Motor neuron (in vitro differentiated cells): ENCODE measurements around the gene FYCO1. TPM values are rescaled to one million over a fixed set of nuclear protein-coding genes. Genes with fewer than 3 reads are reported as not detected.
"Not testable (repeated sequence)": the region's sequence is repeated elsewhere in the genome, so short reads cannot be mapped to it uniquely, and the experiment has no call there.

Experiments used
- ATAC-seq, 8 experiments: fragments of 200-7000 bp; cut with Tn5 transposase; replicated peaks in 6 of 8; 2 replicates each; pipeline ENCODE4 v1.8.0; 2021; ENCODE audit warnings: mild to moderate bottlenecking in 8 of 8, moderate library complexity in 8 of 8
- H3K27ac ChIP-seq, 2 donors: fragments of 250-450 bp; sonication (Bioruptor Pico); 2 replicates each; pipeline ENCODE4 v1.9.0; 2021; ENCODE audit warnings: antibody characterized with exemption in 2 of 2, mild to moderate bottlenecking in 2 of 2, moderate library complexity in 1 of 2
- H3K4me1 ChIP-seq, 2 donors: fragments of 250-450 bp; sonication (Bioruptor Pico); replicated peaks in 1 of 2; 2 replicates each; pipeline ENCODE4 v1.6.1; 2021; ENCODE audit warnings: antibody characterized with exemption in 2 of 2, mild to moderate bottlenecking in 2 of 2, moderate library complexity in 1 of 2
- H3K4me3 ChIP-seq, 5 donors: fragments of 250-450 bp; sonication (Bioruptor Pico); 2 replicates each; pipeline ENCODE4 v1.9.0; 2021; ENCODE audit warnings: antibody characterized with exemption in 5 of 5, mild to moderate bottlenecking in 5 of 5, moderate library complexity in 4 of 5
- WGBS, 10 experiments: fragments of 450-650 bp; shearing (Covaris generic); methylation state at CpG; one replicate each; pipeline ENCODE4 v1.0.0; 2022; 5-methylcytosine and 5-hydroxymethylcytosine counted together
- in situ Hi-C, 9 experiments: fragments of 400-800 bp; cut with MboI; loops; one replicate each; pipeline ENCODE4 v1.15.0; 2021; ENCODE audit warnings: low sequenced_read_pairs in 9 of 9, low pct_unique_long_range_greater_than_20kb in 2 of 9; ENCODE audit not compliant: unreplicated experiment in 9 of 9
- total RNA-seq, 8 experiments: library from RNA; unstranded; fragments of 300-600 nt; gene quantifications; 2 replicates each; pipeline versions ENCODE4 v1.2.3 to v1.2.4, GENCODE V29; 2022

FYCO1 gene
- total RNA-seq = 10 to 100 TPM in 3 of 8 experiments, 1 to 10 TPM in 4, under 1 TPM in 1; 0.87 to 19.6 (median 5.6) TPM

DNA sequence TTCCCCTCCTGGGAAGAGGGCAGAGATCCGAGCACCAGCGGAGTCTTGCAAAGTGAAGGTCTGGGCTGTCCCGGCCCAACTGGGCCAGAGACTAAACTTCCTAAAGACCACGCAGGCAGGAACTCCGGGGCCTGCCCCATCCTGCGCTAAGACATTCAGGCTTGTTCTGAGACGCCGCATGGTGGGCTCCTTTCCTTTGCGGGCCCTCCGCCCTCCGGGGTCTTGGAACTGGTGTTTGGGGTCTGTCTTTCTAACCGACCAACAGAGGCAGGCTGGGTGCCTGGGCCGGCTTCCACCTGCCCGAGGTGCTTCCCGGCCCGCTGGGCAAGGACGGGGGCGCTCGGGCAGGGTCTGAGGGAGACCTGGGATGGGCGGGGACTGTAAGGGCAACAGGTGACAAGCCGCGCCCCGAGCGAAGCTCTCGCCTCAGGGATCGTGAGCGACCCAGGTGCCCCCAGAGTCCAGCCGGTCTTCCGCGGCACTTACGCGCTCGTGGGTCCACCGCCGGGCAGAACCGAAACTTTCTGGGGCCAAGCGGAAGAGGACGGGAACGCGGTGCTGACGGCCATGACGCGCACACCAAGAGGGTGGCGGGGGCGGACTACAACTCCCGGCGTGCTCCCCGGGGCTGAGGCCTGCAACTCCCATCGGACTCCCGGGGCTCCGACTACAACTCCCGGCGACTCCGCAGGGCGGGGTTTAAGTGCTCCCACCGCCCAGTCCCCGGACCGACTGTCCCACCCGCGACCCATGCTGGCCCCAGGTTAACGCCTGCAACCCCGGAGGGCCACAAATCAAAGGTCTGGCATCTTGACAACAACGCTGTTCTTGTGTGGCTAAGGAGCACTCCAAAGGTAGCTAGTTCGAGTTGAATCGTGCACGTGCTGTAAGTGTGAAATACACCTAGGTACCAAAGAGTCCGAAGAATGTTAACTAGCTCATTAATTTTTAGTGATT is at the start of gene FYCO1:
Gene FYCO1 (minus strand): TSS at position 589 of the 957 bp plus-strand sequence. CDS start 10,914 bp downstream, outside the sequence.
- 0 to 56% (median 5%) methylated on average over 2 to 28 of the region's 67 CpGs; no CpG with 5 or more reads in 3 of the 10 experiments for WGBS, 10 experiments
- in situ Hi-C loops = no loop called here
- H3K4me3 ChIP-seq = peak within 1 kb of the TSS; percentile 59 to 94 (median 67)
- ATAC-seq = peak; percentile 98 to 100 (median 99)
- no peak within 1 kb of the TSS for H3K27ac ChIP-seq
- peaks cover 0 to 6% of the 10 kb centered on the region in 2 donors for H3K4me1 ChIP-seq

DNA sequence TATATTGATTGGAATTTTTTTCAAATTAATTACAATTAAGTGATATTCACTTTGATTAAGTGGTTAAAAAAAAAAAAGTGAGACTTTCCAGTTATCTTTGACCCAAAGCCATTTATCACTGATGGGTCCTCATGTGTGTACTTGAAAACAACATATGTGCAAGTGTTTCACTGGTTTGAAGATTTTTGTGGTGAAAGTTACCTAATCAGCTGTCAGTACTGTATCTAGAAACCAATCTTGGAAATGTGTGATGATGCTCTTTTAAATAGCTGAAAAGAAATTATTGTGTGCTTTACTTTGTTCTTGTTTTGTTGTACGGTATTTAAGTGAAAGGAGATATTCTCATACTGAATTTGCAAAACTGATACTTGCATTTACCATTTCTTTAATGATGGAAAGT is 43.3 kb upstream of the FYCO1 start:
- in situ Hi-C loops = no loop called here
- WGBS, 10 experiments = 67 to 100% (median 86%) methylated on average over 1 of the region's 1 CpG; no CpG with 5 or more reads in 3 of the 10 experiments
- Histone ChIP-seq H3K4me1 (peaks cover 0 to 6% of the 10 kb centered on the region in 2 donors), H3K27ac (no peak overlapping the region), H3K4me3 (no peak overlapping the region)
- ATAC-seq = no peak

DNA sequence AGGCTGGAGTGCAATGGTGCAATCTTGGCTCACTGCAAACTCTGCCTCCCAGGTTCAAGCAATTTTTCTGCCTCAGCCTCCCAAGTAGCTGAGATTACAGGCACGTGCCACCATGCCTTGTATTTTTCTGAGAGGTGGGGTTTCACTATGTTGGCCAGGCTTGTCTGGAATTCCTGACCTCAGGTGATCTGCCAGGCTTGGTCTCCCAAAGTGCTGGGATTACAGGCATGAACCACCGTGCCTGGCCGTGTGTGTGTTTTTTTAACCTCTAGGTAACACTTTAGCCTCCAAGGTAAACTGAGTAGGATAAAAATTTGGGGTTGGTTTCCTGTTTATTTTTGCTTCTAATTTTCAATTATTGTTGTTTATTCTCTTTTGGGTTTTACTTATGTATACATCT is 42.4 kb upstream of the FYCO1 start:
- 58 to 100% (median 84%) methylated on average over 2 to 3 of the region's 3 CpGs; no CpG with 5 or more reads in 2 of the 10 experiments for WGBS, 10 experiments
- H3K27ac ChIP-seq, ATAC-seq, in situ Hi-C loops, H3K4me3 ChIP-seq, H3K4me1 ChIP-seq: not testable (repeated sequence)

DNA sequence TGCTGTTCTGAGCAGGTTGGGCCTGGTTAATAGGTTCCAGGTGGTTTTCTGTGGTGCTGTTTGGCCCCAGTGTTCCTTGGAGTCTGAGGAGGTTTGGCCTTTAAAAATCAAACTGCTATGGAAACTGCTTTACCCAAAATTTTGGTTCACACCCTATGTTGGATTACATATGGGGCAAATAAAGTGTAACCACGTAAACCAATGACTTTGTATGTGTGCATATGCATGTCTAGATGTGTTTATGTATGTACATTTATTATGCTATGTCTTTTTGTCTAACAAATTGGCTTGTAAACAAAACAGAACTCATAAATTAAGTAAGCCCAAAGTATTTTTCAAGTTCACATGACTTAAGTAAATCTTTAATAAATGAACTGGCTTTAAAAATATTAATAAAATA is 40.6 kb upstream of the FYCO1 start:
- Histone ChIP-seq H3K4me3 (no peak overlapping the region), H3K4me1 (no peaks in the 10 kb centered on the region), H3K27ac (no peak overlapping the region)
- ATAC-seq = peak in 3 of 8 experiments; percentile 55 to 89 (median 59)
- in situ Hi-C loops = no loop called here
- WGBS, 10 experiments = 0 to 100% (median 80%) methylated on average over 1 of the region's 1 CpG; no CpG with 5 or more reads in 4 of the 10 experiments

DNA sequence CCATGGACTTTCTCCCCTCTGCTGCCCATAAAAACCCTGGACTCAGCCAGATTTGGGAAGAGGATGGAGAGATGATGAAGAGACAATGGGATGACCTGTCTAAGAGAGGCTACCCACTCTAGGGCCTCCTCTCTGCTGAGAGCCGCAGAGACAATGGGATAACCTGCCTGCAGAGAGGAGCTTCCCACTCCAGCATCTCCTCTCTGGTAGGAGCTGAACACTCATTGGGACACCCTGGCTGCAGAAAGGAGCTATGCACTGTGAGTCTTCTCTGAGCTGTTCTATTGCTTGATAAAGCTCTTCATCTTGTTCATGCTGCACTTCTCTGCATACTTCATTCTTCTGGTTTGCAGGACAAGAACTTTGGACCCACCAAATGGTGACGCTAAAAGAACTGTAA is 36.1 kb upstream of the FYCO1 start:
- 40 to 86% methylated on average over 1 of the region's 2 CpGs; no CpG with 5 or more reads in 8 of the 10 experiments for WGBS, 10 experiments
- no peak for ATAC-seq
- H3K4me3 ChIP-seq = no peak overlapping the region
- H3K27ac ChIP-seq = no peak overlapping the region
- no peaks in the 10 kb centered on the region for H3K4me1 ChIP-seq
- in situ Hi-C loops = no loop called here

DNA sequence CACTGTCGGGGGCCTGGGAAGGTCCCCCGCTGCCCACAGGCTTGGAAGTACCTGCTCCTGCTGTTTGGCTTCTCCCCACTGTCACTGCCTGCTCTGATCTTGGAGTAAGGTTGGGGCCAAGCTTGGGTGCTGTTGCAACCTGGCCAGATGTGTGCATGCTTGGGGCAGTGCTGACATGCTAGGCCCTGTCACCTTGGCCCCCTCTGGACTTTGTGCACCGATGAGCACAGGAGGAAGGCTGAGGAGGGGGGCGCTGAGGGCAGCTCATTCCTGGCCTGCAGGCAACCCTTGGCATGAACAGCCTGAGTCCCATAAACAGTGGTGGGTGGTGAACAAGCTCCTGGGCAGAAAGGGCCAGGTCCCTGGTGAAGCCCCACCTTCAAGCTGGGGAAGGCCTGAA is 35.6 kb upstream of the FYCO1 start:
- H3K27ac ChIP-seq = no peak overlapping the region
- WGBS, 10 experiments = 76 to 100% methylated on average over 3 of the region's 4 CpGs; no CpG with 5 or more reads in 8 of the 10 experiments
- ATAC-seq = no peak
- no peak overlapping the region for H3K4me3 ChIP-seq
- in situ Hi-C loops = no loop called here
- no peaks in the 10 kb centered on the region for H3K4me1 ChIP-seq

DNA sequence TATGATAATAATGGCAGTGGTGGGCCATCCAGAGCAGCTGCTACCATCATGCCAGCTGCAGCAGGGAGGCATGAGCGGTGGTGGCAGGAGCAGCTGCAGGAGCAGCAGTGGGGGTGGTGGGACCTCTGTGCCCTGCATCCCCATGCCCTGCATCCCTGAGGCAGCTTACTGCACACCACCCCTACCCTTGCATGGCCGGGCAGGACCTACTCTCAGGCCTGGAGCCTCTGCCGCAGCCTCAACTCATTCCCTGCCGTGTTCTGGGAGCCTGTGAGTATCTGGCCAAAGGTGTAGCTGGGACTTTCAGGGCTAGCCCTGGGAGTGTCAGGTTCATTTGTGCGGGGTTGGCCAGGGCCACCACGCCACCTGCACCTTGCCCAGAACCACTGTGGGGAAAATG is 35.0 kb upstream of the FYCO1 start:
- H3K27ac ChIP-seq = no peak overlapping the region
- in situ Hi-C loops = no loop called here
- ATAC-seq = no peak
- 56 to 94% (median 75%) methylated on average over 2 to 5 of the region's 6 CpGs; no CpG with 5 or more reads in 6 of the 10 experiments for WGBS, 10 experiments
- no peak overlapping the region for H3K4me3 ChIP-seq
- H3K4me1 ChIP-seq = no peaks in the 10 kb centered on the region

DNA sequence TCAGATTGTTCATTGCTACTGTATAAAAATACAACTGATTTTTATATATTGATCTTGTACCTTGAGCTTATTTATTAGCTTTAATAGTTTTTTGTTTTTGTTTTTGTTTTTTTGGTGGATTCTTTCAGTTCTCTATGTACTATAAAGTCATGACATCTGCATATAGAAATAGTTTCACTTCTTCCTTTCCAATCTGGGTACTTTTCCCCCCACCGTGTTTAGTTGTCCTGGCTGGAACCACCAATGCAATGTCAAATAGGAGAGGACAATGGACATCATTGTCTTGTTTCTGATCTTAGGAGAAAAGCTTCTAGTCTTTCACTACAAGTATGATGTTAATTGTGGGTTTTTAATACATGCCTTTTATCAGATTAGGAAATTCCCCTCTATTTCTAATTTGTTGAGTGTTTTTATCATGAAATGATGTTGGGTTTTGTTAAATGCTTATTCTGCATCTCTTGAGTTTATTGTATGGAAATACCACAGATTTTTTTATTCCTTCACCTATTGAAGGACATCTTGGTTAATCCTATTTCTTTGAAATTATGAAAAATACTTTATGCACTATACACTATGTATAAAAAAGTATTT is 34.4 kb upstream of the FYCO1 start:
- in situ Hi-C loops = no loop called here
- no peak for ATAC-seq
- no peaks in the 10 kb centered on the region for H3K4me1 ChIP-seq
- H3K4me3 ChIP-seq = no peak overlapping the region
- WGBS, 10 experiments = 25 to 100% (median 83%) methylated on average over 1 of the region's 1 CpG
- no peak overlapping the region for H3K27ac ChIP-seq

DNA sequence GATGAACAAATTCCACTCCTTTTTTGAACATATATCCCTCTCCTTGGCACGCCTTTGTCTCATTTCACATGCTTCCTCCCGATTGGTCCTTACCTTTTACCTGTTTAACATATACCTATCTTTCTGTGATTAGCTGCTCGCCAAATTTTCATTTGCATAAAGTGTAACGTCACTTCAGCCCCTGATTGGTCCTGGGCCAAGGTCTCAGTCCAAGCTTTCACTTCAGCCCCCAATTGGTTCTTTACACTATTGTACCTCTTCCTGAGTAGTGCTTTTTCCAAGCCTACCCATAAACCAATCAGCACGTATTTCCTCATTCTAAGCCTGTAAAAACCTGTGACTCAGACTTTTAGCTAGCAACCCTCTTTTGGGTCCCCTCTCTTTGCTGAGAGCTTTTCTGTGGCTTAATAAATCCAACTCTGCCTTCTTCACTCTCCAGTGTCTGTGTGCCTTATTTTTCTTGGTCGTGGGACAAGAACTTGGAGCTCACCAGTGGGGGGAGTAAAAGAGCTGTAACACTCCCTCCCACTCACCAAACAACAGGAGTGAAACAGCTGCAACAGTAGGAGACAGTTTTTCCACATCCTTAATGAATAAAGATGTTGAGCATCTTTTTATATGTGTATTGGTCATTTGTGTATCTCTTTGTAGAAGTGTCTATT is 32.2 kb upstream of the FYCO1 start:
- no peak for ATAC-seq
- Histone ChIP-seq H3K4me1 (no peaks in the 10 kb centered on the region), H3K27ac (no peak overlapping the region), H3K4me3 (no peak overlapping the region)
- WGBS, 10 experiments = 32 to 100% (median 61%) methylated on average over 1 to 6 of the region's 6 CpGs
- in situ Hi-C loops = no loop called here

DNA sequence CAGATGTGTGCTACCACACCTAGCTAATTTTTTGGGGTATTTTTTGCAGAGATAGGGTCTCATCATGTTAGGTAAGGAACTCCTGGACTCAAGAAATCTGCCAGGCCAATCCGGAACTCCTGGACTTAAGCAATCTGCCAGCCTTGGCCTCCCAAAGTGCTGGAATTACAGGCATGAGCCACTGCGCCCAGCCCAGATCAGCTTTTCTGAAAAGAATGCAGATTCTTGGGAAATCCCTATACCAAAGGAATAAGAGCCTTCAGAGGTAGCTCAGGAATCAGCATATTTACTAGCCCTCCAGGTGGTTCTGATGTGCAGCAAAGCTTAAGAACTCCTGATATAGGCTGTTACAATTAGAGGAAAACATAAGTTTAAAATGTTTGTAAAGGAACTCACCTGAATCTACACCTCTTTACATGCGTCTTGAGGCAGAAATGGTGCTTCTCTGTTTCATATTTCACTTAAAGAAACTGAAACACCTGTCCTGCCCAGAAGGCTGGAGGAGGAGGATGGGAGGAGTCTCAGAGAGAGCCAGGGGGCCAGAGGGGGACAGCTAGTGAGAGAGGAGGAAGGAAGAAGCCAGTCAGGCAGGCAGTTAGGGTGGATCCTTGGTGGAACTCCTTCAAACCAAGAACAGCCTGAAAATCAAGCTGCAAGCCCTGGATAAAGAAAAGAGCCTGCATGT is 31.5 kb upstream of the FYCO1 start, which contains the start of gene XCR1:
Gene XCR1 (minus strand): TSS at position 463 of the 685 bp plus-strand sequence. CDS start 5,536 bp downstream, outside the sequence.
- no peak within 1 kb of the TSS for H3K4me3 ChIP-seq
- in situ Hi-C loops = no loop called here
- 75 to 100% (median 92%) methylated on average over 1 to 3 of the region's 3 CpGs; no CpG with 5 or more reads in 3 of the 10 experiments for WGBS, 10 experiments
- no peak for ATAC-seq
- H3K27ac ChIP-seq = no peak within 1 kb of the TSS
- H3K4me1 ChIP-seq = no peaks in the 10 kb centered on the region

DNA sequence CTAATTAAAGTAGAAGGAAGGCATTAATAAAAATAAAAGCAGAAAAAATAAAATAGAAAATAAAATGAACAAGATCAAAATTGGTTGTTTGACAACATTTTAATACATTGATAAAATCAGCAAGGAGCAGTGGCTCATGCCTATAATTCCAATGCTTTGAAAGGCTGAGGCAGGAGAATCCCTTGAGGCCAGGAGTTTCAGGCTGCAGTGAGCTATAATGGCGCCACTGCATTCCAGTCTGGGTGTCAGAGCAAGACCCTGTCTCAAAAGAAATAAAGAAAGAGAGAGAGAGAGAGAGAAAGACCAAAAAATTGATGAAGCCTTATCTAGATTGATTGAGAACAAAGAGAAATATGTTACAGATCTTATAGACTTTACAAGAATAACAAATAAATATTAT is 29.5 kb upstream of the FYCO1 start:
- in situ Hi-C loops = no loop called here
- H3K27ac ChIP-seq = no peak overlapping the region
- no peaks in the 10 kb centered on the region for H3K4me1 ChIP-seq
- WGBS, 10 experiments = 0 to 100% (median 71%) methylated on average over 1 of the region's 1 CpG; no CpG with 5 or more reads in 1 of the 10 experiments
- no peak overlapping the region for H3K4me3 ChIP-seq
- no peak for ATAC-seq

DNA sequence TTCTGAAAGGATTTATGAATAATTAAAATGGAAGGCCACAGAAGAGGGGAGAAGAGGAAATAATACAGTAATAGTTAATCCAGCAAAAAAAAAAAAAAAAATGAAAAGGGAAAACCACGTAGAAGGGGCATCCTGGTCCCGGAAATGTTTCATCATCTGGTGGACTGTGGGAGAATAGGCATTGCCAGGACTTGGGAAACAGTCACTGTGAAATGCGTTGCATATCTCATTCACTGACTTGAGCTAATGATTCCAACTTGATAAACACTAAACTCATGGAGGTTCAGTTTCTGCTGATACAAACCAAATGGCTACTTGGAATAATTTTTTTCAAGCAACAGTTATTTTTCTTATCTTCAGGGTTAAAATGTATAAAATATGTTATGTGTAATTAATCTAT is 28.5 kb upstream of the FYCO1 start:
- in situ Hi-C loops = no loop called here
- Histone ChIP-seq H3K4me1 (no peaks in the 10 kb centered on the region), H3K27ac (no peak overlapping the region), H3K4me3 (no peak overlapping the region)
- ATAC-seq = no peak
- WGBS, 10 experiments = 0 to 92% (median 67%) methylated on average over 1 to 3 of the region's 3 CpGs; no CpG with 5 or more reads in 1 of the 10 experiments
